ENCODE data around the gene ESCO1.

The ESCO1 gene

DNA sequence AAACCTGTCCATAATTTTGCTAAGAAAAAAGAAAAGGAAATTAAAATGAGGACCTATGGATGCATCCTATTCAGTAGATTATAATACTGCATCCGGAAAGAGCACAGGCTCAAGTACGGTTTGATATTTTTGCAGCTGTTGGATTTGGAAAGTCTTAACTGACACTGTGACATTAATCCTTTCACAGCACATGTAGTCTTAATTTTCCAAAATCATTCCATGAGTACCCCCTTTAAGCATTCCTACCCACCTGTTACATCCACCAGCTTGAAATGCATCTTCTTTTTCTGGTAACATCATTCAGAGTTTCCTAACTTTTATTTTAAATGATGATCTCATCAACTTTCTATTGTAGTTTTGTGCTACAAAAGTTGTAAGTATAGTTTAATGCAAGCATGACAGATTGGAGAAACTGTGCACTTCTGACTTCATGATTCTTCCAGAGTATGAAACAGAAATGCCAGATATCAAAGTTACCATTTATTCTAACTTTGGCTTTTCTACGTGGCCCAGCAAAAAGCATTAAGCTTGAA lies 113.5 kb downstream of the ESCO1 start:
- no peak for DNase-seq (ENCODE audit: low spot score)

DNA sequence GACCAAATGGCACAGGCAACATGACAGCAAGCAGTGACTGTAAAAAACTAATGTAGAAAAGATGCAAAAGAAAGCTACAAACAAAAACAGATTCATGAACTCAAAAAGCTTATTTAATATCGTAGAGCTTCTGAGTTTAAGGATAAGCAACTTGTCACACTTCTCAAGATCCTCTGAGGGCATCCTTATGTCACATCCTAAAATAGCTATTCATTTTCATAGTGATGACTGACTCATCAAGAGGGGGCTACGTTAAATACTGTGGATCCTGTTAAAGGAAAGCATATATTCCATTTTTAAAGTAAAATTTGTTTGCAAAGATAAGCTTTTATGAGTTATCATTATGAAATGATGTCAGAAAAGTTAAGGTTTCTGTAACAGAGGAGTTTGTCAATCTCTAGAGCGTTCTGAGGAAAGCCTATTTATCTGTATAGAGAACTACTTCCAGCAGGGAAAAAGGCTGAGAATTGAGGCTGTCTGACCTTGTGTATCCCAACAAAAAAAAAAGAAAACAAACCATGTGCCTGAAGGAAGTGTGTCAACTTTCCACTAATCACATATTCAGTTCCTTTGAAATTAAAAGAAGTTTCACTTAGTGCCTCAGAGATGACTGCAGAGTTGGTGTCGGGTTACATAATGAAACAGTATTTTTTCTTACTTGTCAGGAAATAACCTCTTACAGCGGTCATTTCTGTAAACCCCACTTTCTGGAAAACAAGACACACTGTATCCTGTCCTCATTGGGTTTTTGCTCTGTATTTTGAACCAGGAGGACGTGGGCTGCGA lies 115.5 kb downstream of the ESCO1 start:
- DNase-seq (ENCODE audit: low spot score): no peak

DNA sequence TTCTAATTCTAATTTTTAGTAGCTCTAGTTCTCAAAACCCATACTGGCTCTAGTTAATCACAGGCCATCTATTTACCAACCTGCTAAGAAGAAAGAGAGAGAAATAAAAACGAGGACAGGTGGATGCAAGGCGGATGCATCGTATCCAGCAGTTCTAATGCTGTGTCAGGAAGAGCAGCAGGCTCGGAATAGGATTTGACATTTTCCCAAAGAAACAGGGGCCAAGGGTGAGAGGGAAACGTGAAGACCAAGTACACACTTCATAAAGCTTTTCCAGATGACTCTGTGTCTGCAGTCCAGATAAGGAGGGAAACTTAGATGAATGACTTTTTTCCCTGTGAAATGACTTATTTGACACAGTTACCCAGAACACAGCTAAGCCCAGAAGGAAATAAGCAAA lies 117.5 kb downstream of the ESCO1 start:
- no peak for DNase-seq (ENCODE audit: low spot score)

DNA sequence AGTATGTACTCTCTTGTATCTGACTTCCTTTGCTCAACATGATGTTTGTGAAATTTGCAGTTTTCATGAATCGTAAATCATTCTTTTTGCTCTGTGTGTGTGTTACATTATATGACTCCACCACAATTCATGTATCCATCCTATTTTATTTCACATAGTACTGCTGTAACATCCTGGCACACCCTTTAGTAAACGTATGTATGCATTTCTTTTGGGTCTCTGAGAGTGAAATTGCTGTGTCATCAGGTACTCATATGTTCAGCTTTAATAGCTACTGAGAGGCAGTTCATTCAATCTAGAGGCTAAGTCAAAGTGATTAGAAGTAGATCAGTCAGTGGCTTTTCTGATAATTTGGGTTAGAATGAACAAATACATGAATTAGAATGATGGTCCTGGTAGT lies 118.8 kb downstream of the ESCO1 start:
- no peak for DNase-seq (ENCODE audit: low spot score)

GRCh38 chr18:21479721-21480120 lies 120.8 kb downstream of the ESCO1 start:
- no peak for DNase-seq (ENCODE audit: low spot score)

Measured in activated CD4-positive, alpha-beta T cell treated with anti-CD3 and anti-CD28 coated beads, Interleukin-2, Interleukin-4, amounts not matched to agents 100 ng/mL and 50 ng/mL, durations not matched to agents 16 hours and 8 hours (primary cell).